Kidney capillary endothelial cell (primary cell): ENCODE results near the gene CHD3.

Source experiments
- DNase-seq: peaks from one replicate; pipeline ENCODE4 v3.0.0-alpha.2; 2018; ENCODE audit warnings: low spot score

CHD3 gene

DNA sequence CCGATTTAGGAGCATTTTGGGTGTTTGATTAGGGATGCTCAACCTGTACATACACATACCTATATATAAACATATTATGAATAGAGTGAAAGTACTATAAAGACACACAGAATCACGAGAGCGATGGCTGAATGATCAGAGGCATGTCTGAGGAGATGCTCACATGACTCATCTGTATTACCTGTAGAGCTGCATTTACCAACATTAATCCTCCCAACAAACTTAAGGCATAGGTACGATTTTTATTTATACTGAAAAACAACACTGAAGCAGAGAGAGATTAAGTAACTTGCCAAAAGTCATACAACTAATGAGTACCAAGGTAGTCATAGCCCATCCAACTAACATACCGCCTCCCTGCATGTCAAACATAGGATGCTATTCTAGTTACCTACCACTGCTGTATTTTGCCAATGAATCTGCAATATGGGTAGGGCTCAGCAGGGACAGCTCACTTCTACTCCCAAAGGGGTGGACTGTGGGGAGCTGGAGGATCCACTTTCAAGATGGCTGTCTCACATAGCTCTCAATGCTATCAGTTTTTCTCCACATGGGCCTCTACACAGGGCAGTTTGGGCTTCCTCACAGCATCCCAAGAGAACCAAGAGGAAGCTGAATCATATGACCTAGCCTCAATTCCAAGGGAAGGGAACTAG, 23.5 kb upstream of the CHD3 start:
- no peak for DNase-seq

DNA sequence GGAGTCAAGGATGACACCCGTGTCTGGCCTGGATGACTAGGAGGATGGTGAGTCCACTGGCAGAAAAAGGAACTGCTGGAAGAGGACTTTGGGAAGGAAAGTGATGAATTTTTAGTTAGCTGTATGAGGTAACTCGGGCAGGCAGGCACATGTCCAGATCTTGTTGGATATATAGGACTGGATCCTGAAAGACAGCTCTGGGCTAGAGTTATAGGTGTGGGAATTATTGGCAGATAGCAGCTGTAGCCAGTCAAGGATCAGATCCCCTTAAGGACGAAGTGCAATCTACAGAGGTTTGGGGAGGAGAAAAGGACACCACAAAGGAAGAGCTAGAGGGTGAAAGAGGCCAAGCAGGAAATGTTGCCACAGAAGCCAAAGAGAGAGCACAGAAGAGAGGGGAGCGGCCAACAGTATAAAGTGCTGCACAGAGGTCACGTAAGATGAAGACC, 20.7 kb upstream of the CHD3 start:
- DNase-seq: no peak

DNA sequence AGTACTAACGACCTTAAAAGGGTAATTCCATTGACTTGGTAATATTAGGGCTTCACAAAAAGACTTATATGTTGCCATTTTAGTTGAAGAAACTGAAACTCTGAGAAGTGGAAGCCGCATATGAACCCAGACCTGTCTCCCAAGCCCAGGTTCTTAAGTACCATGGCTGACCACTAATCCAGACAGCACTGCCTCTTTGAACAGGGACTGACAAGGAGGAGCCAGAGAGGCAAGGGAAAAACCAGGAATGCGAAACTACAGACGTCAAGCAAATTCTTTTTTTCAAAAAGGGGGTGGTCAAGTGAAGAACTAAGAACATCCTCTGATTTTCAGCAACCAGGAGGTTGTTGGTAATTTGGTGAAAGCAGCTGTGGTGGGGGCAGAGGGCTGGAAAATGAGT, 15.5 kb upstream of the CHD3 start:
- no peak for DNase-seq

DNA sequence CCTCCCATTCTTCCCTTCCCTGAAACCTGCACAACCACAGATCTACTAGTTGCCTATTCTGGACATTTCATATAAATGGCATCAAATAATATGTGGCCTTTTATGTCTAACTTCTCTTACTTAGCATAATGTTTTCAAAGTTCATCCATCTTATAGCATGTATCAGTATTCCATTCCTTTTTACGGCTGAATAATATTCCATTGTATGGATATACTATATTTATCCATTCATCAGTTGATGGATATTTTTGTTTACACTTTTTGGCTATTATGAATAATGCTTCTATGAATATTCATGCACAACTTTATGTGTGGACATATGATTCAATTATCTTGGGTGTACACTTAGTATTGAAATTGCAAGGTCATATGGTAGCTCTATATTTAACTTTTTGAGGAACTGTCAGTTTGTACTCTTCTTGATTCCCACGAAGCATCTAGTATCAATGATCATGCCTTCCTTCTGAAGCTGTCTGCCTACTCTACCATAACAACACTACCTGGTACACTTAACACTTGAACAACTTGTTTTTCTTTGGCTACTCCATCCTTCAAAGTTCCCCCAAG, 12.7 kb upstream of the CHD3 start:
- no peak for DNase-seq

DNA sequence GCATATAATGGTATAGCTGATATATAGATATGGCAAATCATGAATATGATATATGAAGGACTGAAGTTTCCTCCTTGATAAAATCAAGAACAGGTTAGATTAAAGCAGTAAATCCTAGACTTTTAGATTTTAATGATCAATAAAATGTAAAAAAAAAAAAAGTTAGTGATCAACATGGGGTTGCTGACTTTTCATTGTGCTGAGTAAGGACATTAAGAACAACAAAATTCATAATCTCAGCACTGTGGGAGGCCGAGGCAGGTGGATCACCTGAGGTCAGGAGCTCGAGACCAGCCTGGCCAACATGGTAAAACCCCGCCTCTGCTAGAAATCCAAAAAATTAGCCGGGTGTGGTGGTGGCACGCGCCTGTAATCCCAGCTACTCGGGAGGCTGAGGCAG, 10.4 kb upstream of the CHD3 start:
- no peak for DNase-seq

DNA sequence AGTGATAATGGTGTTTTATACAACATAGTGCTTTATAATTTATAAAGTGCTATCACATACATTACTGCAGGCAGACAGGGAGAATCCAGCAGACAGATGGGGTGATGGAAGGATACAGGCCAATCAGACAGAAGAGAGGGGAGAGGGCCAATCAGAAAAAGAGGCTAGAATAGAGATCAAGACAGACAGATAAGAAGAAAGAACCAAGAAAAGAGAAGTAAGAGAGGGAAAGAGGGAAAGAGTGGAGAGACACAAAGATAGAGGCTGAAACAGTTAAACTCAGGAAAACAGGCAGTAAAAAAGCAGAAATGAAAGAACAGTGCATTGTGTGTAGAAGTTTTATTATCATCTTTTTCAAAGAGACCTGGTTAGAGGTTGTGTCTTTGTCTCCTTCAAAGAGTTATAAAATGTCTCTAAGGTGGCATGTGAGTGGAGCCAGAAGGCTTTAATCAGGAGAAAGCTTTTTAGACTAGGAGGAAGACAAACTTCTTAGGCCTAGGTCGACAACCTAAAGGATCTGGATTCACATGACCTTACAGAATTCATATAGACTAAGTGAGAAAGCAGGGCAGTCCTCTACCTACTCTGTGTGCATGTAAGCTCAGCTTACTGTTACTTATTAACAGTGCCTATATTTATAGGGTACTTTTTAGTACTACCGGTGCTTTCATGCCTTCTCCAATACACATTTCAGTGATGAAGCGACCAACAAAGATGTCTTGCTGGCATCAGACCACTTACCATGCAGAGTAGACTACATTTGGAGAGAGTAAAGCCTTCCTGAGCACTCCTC, 8.3 kb upstream of the CHD3 start:
- no peak for DNase-seq

DNA sequence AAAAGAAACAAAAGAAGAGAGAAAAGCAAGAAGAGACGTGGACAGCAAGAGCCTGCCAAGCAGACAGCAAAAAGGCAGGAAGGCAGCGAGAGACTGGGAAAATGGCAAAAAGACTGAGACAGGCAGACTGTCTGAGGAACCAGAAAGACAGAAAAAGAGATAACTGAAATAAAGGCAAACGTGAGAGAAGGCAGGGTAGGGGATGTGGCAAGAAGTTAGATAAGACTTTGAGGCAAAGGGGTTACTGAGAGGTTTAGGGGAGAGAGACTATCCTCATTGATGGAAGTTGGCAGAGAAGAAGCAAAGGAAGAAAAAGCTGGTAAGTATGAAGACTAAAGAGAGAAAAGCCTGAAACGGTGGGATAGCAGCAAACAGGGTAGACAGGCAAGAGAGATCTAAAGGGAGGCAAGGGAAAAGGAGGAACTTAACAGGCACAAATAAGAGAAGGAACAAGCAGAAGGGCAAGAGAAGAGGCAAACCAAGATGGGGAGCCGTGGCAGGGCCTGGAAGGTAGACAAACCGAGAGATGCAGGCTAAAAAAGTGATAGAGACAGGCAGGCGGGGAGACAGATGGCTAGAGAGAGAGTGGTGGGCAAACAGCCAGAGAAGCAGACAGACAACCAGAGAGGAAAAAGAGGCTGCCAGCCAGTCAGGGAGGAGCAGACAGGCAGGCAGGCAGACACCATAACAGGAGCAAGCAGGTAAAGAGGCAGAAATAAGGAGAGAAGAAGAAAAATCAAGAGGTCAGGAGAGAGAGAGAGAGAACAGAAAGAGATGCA, 7.1 kb upstream of the CHD3 start:
- no peak for DNase-seq

DNA sequence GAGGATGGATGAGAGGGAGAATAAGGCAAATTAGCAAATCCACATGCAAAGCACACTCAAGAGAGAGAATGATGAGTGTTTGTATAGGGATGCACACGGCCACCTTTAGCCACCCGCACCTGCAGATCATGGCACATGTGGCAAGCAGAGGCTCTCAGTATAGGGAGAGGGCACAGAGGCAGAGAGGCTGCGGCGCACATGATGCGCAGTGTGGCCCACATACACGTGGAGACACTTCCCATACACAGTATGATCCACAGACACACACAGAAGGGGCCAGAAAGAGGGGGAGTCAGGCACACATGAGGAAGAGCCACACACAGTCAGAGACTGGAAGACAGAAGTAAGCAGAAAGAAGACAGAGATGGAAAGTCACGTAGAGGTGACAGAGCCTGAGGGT, 6.5 kb upstream of the CHD3 start:
- no peak for DNase-seq

DNA sequence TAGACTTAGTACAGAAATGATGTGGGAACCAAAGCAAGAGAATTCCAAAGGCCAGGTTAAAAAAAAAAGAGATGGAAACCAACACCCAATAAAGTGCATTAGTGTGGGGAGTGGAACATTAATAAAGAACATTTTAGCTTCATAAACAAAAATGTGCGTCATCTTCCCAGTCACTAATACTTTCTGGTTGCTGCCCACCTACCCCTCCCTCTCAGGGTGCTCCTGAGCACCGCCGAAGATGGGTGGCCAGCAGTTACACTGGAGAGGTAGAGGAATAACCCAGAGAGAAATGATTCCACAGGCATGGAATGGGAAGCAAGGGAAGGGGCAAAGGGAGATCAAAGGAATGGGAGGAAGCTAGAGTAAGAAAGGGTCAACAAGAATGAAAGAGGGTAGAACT, 6.0 kb upstream of the CHD3 start:
- no peak for DNase-seq

DNA sequence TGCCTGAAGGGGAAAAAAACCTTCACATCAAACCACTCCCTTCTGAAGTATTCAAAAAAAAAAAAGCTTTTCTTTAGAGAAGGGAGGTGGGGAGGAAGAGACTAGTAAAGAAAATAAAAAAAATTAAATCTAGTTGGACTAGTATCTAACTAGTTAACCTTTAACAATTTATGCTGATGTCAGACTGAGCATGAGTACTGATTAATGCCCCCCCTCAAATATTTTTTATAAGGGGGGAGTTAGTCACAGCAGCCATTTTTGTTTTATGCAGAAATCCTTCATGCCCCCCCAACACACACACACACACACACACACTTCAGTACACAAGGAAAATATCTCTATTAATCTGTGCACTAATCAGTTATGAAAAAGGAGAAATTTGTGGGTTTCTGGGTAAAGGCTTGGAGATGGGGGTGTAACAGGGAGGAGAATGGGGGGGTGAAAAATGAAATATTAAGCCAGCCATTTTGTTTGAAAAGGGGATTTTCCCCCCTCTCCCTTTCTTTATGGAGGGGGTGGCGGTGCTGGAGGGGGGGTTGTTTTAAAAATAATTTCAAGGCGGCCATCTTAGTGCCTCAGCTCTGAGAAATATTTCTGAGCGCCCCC, 4.7 kb upstream of the CHD3 start:
- peak; percentile 25 for DNase-seq

DNA sequence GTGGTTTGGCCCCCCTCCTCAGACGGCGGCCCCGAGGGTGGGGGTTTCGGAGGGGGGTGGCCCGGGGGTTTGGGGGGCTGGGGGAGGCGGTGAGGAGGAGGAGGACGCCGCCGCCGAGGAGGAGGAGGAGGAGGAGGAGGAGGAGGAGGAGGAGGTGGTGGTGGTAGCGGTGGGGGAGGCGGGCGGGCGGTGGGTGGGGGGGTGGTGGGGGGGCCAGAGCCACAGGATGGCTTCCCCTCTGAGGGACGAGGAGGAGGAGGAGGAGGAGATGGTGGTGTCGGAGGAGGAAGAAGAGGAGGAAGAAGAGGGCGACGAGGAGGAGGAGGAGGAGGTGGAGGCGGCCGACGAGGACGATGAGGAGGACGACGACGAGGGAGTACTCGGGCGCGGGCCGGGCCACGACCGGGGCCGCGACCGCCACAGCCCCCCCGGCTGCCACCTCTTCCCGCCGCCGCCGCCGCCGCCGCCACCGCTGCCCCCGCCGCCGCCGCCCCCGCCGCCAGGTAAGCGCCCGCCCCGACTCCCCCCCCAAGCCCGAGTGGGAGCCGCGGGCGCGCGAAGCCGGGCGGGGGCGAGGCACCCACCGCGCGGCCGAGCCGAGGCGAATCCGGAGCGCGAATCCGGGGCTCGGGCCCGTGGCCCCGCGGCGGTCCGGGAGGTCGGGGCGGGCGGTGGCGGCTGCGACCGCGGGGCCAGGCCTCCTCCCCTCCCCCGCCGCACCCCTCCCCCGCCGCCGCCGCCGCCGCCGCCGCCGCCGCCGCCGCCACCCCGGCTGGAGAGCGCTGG, 3.8 kb upstream of the CHD3 start:
- DNase-seq: no peak

DNA sequence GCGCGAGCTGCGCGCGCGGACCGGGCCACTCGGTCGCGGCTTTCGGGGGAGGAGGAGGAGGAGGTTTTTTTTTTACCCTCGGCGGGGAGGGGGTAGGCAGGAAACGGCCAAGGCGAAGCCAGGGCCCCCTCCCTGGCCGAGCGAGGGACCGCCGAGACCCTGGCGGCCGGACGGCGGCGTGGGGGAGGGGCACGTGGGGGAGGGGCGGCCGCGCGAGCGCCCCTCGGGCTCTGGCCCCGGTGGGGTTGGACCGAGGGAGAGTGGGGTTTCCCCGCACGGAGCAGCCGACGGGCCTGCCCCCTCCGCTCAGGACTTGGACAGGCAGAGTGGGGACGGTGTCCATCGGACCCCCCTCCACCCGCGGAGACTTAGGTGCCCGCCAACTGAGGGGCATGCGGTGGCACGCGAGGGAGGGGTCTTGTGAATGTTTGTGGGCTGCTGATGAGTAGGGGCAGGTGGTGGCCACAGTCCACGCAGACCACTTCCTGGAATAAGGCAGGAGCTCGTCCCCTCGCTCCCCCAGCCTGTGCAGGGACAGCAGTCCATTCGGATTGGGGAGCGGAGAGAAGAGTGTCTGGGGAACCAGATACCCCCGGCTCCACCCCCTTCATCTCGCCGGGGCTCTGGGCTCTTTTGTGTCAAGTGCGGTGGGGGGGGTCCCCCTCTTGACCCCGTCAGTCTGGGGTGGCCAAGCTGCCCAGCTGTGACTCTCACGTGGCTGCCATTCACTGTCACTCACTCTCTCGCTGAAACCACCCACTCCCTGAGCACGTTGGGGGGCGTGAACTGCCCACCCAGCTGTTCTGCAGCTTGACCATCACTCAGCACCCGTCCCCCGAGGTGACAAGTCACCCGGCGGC, 3.0 kb upstream of the CHD3 start:
- peak; percentile 30 for DNase-seq

DNA sequence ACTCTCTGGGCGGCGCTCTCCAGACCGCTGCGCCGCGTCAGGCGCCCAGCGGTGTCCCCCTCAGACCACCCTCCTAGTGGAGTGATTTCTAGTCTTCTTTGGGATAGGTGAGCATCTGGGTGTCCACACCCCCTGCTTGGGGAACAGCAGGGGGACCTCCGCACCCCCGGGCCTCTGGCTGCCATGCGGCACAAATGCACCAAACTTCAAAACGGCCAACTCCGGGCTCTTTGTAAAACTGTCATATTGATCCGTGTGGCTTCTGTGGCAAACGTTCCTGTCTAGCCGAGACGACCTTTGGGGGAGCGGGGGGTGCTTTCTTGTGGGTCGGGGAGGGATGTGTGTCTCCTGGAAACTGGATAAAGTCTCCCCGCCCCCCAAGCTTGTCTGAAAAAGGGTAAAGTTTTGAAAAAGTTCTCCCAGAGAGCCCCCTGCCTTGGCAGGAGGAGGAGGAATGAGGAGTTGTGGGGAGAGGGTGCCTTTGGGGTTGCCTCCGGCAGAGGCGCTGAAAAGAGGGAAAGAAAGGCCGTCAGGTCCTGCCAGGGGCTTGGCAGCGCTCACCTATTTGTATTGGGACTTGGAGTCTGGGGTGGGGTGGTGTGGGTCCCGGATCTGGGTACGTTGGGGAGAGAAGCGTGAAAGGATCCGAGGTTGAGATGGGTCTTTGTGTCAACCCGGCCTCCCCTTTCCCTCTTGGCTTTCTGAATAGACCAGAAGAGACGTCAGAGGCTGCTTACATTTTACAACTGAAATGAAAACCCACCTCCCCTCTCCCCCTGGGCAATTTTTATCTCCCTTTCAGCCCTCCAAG, 2.2 kb upstream of the CHD3 start:
- DNase-seq: peak; percentile 47

DNA sequence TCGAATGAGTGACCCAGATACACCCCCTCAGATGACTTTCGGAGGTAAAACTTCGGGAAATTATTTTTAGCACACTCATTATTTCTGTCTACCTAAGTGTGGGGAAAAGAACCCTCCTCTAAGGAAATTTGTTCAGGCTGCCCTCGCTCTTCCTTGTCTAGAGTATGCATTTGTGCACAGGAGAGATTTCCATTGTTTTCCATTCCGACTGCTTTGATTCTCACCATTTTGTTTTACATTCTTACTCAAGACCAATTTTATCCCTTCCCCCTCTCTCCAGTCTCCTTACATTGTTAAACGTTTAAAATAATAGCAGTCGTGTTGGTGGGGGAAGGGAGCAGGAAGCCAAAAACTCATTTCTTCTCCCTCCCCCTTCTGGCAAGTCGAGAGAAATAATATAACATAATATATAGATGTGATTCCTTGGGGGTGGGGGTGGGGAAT, 1.5 kb upstream of the CHD3 start:
- peak; percentile 87 for DNase-seq

DNA sequence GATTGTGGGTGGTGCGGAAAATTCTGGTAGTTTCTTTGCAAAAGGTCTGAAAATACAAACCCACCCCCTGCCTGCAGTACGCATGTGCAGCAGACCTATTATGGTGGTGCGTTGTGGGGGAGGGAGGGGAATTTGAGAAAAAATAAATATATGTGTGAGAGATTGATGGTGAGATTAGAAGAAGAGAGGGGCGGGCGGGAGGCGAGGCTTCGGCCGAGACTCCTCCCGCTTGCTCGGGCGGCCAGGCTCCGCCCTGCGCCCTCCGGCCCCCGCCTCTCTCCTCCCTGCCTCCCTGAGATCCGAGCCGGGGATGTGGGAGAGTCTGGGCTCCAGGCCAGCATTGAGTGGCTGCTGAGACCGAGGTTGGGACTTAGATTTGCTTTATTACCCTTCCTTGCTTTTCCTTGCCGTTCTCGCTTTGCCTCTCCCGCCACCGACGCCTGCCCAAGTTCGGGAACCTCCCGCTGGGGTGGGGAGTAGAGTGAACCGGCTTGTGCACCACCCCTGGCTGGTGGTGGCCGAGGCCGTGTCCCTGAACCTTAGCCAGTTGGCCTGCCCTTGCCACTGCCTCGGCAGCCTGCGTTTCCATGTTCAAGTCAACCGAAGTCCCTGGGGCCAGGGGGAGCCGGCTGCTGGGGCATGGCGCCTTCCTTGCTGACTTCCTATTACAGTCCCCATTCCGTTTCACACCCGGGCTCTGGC, 956 bp upstream of the CHD3 start:
- DNase-seq: peak; percentile 92

DNA sequence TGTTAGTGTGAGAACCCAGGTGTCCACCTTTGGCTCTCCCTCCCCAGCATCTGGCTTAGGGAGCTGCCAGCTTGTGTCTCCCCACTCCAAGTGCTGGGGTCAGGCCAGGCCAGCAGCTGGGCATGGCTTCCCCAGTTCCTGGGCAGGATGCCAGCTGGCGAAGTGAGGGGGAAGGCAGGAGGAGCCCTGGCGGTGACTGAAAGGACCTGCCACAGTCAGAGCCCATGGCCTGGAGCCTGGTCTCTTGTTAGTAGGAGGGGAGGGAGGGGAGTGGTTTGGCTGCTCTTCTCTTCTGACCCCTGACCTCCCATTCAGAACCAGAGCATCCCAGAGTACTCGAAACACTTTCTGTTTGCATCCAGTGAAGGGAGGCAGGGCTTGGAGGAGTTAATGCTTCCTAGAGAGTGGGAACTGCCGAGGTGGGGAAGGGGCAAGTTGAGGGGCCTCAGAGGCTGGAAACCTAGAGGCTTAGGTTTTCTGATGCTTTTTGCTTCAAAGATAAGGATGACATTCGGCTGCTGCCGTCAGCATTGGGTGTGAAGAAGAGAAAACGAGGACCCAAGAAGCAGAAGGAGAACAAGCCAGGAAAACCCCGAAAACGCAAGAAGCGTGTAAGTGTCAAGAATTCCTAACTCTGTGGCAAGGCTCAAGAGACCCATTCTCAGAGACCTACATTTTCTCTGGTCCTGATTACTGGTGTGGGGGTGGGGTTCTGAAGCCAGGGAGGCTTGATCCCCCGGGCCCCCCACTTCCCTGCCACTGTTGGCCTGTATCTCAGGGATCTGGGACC, 772 bp downstream of the CHD3 start:
- peak; percentile 95 for DNase-seq

DNA sequence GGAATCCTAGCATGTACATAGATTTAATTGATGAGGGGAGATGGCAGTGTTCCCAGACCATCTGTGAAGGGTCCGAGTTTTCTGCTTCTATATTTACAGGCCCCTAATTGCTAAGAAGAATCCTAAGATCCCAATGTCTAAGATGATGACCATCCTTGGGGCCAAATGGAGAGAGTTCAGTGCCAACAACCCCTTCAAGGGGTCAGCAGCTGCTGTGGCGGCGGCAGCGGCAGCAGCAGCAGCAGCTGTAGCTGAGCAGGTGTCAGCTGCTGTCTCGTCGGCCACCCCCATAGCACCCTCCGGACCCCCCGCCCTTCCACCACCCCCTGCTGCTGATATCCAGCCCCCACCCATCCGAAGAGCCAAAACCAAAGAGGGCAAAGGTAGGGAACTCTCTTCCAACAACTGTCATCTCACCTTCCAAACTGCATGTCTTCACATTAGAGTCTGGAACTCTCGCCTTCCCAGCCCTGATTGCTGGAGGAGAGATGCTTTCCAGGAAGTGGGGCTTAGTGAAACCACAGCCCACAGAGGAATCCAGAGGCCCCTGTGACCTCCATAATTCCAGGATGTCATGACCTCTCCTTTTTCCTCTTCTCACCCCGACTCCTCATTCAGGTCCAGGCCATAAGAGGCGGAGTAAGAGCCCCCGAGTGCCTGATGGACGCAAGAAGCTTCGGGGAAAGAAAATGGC, 4.7 kb downstream of the CHD3 start:
- no peak for DNase-seq
